Activated B cell treated with CpG ODN at 0.5 μM for 24 hours (primary cell): ENCODE data around the gene RNU6-9. TPM values are rescaled to one million over a fixed set of nuclear protein-coding genes. Genes with fewer than 3 reads are reported as not detected.

Experiments used
- ATAC-seq: fragments of 200-7000 bp; cut with Tn5 transposase; one replicate; pipeline ENCODE4 v1.10.0; 2021; ENCODE audit warnings: low read depth, mild to moderate bottlenecking, moderate library complexity
- CTCF ChIA-PET: fragments of 350-600 bp; sonication (Branson Sonifier 250); formaldehyde crosslinking; loops from one replicate; lab custom pipeline; 2021; ENCODE audit warnings: antibody characterized with exemption; lab: Charles Lee
- POLR2A ChIA-PET: fragments of 350-600 bp; sonication (Branson Sonifier 250); formaldehyde crosslinking; loops from one replicate; lab custom pipeline; 2021; ENCODE audit warnings: antibody characterized with exemption; lab: Charles Lee
- DNase-seq: peaks from one replicate; pipeline ENCODE4 v3.0.0; 2022
- H3K27ac Mint-ChIP-seq: one replicate; pipeline ENCODE4 v1.8.0; 2020; ENCODE audit warnings: mixed read lengths
- H3K27me3 Mint-ChIP-seq: one replicate; pipeline ENCODE4 v1.8.0; 2021; ENCODE audit warnings: mixed read lengths
- H3K36me3 Mint-ChIP-seq: one replicate; pipeline ENCODE4 v1.8.0; 2021; ENCODE audit warnings: low read depth, mixed read lengths
- H3K4me1 Mint-ChIP-seq: one replicate; pipeline ENCODE4 v1.8.0; 2021; ENCODE audit warnings: mixed read lengths
- H3K4me3 Mint-ChIP-seq: one replicate; pipeline ENCODE4 v1.8.0; 2020; ENCODE audit warnings: mild to moderate bottlenecking, mixed read lengths
- H3K9me3 Mint-ChIP-seq: one replicate; pipeline ENCODE4 v1.8.0; 2020; ENCODE audit warnings: mixed read lengths
- CTCF ChIP-seq: fragments of 200-600 bp; IDR thresholded peaks from one replicate; pipeline ENCODE4 v1.8.0; 2022; ENCODE audit warnings: antibody characterized with exemption, mild to moderate bottlenecking
- intact Hi-C: fragments of 100-400 bp; cut with micrococcal nuclease; formaldehyde crosslinking; loops from one replicate; pipeline ENCODE4 v1.15.1; 2024
- total RNA-seq: library from RNA; stranded (reverse); gene quantifications from 2 replicates; pipeline ENCODE4 v1.2.3, GENCODE V29; 2022

RNU6-9 gene
- not detected in 2 replicates for total RNA-seq

- Mint-ChIP-seq H3K27me3 (no peaks in the 10 kb centered on the region), H3K27ac (peak within 1 kb of the TSS; percentile 99), H3K36me3 (peaks cover 41% of the 10 kb centered on the region), H3K4me1 (peaks cover 21% of the 10 kb centered on the region), H3K9me3 (no peaks in the 10 kb centered on the region), H3K4me3 (peak within 1 kb of the TSS; percentile 91)
- ATAC-seq (peak; percentile 93), DNase-seq (peak; percentile 87)
- intact Hi-C loops: loop anchor here (1.0 to 2.0 kb wide), 5 partner anchors 16 to 96 kb away; partner anchors contain the start of genes KISS1R and PTBP1
- no peak for TF ChIP-seq CTCF
- POLR2A ChIA-PET: interaction anchor here (0.7 to 7.8 kb wide), 16 partner anchors 14 to 382 kb away, joined by 3 to 213 read pairs (median 6); partner anchors contain the start of genes CIRBP, FAM174C, PTBP1 and R3HDM4
- CTCF ChIA-PET: interaction anchor here (0.9 to 1.2 kb wide), 3 partner anchors 14 to 29 kb away, joined by 5 to 6 read pairs (median 5); no protein-coding TSS in a partner anchor
Observed at GRCh38 chr19:892894-893689, at the start of gene RNU6-9, which contains the start of gene MED16. Gene RNU6-9, plus strand, starts transcription at chr19:893484. Gene MED16, minus strand, starts transcription at chr19:893187. Its CDS starts 2,056 bp downstream, at chr19:891131.

GRCh38 chr19:843836-844545 lies 49.3 kb upstream of the RNU6-9 start:
- peaks cover 42% of the 10 kb centered on the region for H3K27me3 Mint-ChIP-seq
- H3K4me3 Mint-ChIP-seq: no peak overlapping the region
- ChIA-PET POLR2A (no interaction called here), CTCF (no interaction called here)
- no peaks in the 10 kb centered on the region for H3K36me3 Mint-ChIP-seq
- DNase-seq (no peak), ATAC-seq (no peak)
- no peak for TF ChIP-seq CTCF
- no peaks in the 10 kb centered on the region for H3K9me3 Mint-ChIP-seq
- no peak overlapping the region for H3K27ac Mint-ChIP-seq
- intact Hi-C loops: no loop called here
- peaks cover 11% of the 10 kb centered on the region for H3K4me1 Mint-ChIP-seq

- DNase-seq (no peak), ATAC-seq (no peak)
- CTCF ChIA-PET: no interaction called here
- POLR2A ChIA-PET: interaction anchor here (0.6 kb wide), 1 partner anchor 74 kb away, joined by 4 read pairs; no protein-coding TSS in a partner anchor
- peaks cover 11% of the 10 kb centered on the region for H3K4me1 Mint-ChIP-seq
- intact Hi-C loops: no loop called here
- H3K36me3 Mint-ChIP-seq: no peaks in the 10 kb centered on the region
- no peak overlapping the region for H3K4me3 Mint-ChIP-seq
- no peaks in the 10 kb centered on the region for H3K9me3 Mint-ChIP-seq
- H3K27ac Mint-ChIP-seq: no peak overlapping the region
- no peak for TF ChIP-seq CTCF
- H3K27me3 Mint-ChIP-seq: peaks cover 45% of the 10 kb centered on the region
Observed at GRCh38 chr19:844546-844971, 48.7 kb upstream of the RNU6-9 start.

GRCh38 chr19:845707-846521 lies 47.4 kb upstream of the RNU6-9 start:
- ATAC-seq: no peak
- Mint-ChIP-seq H3K4me3 (no peak overlapping the region), H3K36me3 (no peaks in the 10 kb centered on the region), H3K27me3 (peaks cover 51% of the 10 kb centered on the region), H3K27ac (no peak overlapping the region), H3K9me3 (no peaks in the 10 kb centered on the region), H3K4me1 (peaks cover 11% of the 10 kb centered on the region)
- DNase-seq: no peak
- intact Hi-C loops: no loop called here
- TF ChIP-seq CTCF: no peak
- ChIA-PET CTCF (no interaction called here), POLR2A (interaction anchor here (0.7 kb wide), 1 partner anchor 49 kb away, joined by 4 read pairs; no protein-coding TSS in a partner anchor)
